Measurements from ENCODE around the gene HBB.

The HBB gene

GRCh38 chr11:5178046-5178837 lies 48.6 kb downstream of the HBB start:
- no peak overlapping the region for H3K4me3 ChIP-seq (ENCODE audit: low read depth, low read length)
- DNase-seq (ENCODE audit: low read depth): no peak
- TF ChIP-seq, protein P1, sequence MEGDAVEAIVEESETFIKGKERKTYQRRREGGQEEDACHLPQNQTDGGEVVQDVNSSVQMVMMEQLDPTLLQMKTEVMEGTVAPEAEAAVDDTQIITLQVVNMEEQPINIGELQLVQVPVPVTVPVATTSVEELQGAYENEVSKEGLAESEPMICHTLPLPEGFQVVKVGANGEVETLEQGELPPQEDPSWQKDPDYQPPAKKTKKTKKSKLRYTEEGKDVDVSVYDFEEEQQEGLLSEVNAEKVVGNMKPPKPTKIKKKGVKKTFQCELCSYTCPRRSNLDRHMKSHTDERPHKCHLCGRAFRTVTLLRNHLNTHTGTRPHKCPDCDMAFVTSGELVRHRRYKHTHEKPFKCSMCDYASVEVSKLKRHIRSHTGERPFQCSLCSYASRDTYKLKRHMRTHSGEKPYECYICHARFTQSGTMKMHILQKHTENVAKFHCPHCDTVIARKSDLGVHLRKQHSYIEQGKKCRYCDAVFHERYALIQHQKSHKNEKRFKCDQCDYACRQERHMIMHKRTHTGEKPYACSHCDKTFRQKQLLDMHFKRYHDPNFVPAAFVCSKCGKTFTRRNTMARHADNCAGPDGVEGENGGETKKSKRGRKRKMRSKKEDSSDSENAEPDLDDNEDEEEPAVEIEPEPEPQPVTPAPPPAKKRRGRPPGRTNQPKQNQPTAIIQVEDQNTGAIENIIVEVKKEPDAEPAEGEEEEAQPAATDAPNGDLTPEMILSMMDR (conservative IDR thresholded peaks at IDR 0.05; ENCODE audit: low read depth, low read length): no peak
